ENCODE results near the gene BBS12. TPM values are rescaled to one million over a fixed set of nuclear protein-coding genes. Genes with fewer than 3 reads are reported as not detected.

Gene BBS12
- polyA plus RNA-seq, 1 experiment = 1.9 TPM

- ChIA-PET POLR2A (no interaction called here), CTCF (no interaction called here)
- H3K4me3 ChIP-seq (ENCODE audit: low read depth, low read length) = no peak overlapping the region
- no peak for TF ChIP-seq CTCF (IDR thresholded peaks at IDR 0.05; ENCODE audit: insufficient read depth, low read depth, low read length)
- H3K27me3 ChIP-seq (ENCODE audit: control insufficient read depth, insufficient read depth, low read length) = no peaks in the 10 kb centered on the region
- no peak for DNase-seq (ENCODE audit: low read depth)
- no peaks in the 10 kb centered on the region for H3K36me3 ChIP-seq (ENCODE audit: control insufficient read depth, insufficient read depth, low read length)
These were observed 39.2 kb downstream of the BBS12 start for GRCh38 chr4:122771724-122772123.

- H3K36me3 ChIP-seq (ENCODE audit: control insufficient read depth, insufficient read depth, low read length) = no peaks in the 10 kb centered on the region
- no peak for TF ChIP-seq CTCF (IDR thresholded peaks at IDR 0.05; ENCODE audit: insufficient read depth, low read depth, low read length)
- no peak overlapping the region for H3K4me3 ChIP-seq (ENCODE audit: low read depth, low read length)
- no peaks in the 10 kb centered on the region for H3K27me3 ChIP-seq (ENCODE audit: control insufficient read depth, insufficient read depth, low read length)
- ChIA-PET POLR2A (no interaction called here), CTCF (no interaction called here)
- DNase-seq (ENCODE audit: low read depth) = no peak
These were observed 39.8 kb downstream of the BBS12 start for GRCh38 chr4:122772311-122772710.

GRCh38 chr4:122772986-122773385 lies 40.5 kb downstream of the BBS12 start:
- Histone ChIP-seq H3K36me3 (ENCODE audit: control insufficient read depth, insufficient read depth, low read length) (no peaks in the 10 kb centered on the region), H3K27me3 (ENCODE audit: control insufficient read depth, insufficient read depth, low read length) (no peaks in the 10 kb centered on the region), H3K4me3 (ENCODE audit: low read depth, low read length) (no peak overlapping the region)
- DNase-seq (ENCODE audit: low read depth) = no peak
- TF ChIP-seq CTCF (IDR thresholded peaks at IDR 0.05; ENCODE audit: insufficient read depth, low read depth, low read length) = no peak
- ChIA-PET CTCF (no interaction called here), POLR2A (no interaction called here)

GRCh38 chr4:122775039-122775438 lies 42.5 kb downstream of the BBS12 start:
- no peak for TF ChIP-seq CTCF (IDR thresholded peaks at IDR 0.05; ENCODE audit: insufficient read depth, low read depth, low read length)
- ChIA-PET CTCF (no interaction called here), POLR2A (no interaction called here)
- DNase-seq (ENCODE audit: low read depth) = no peak
- no peaks in the 10 kb centered on the region for H3K27me3 ChIP-seq (ENCODE audit: control insufficient read depth, insufficient read depth, low read length)
- H3K4me3 ChIP-seq (ENCODE audit: low read depth, low read length) = no peak overlapping the region
- no peaks in the 10 kb centered on the region for H3K36me3 ChIP-seq (ENCODE audit: control insufficient read depth, insufficient read depth, low read length)

GRCh38 chr4:122775987-122776836 lies 43.7 kb downstream of the BBS12 start:
- DNase-seq (ENCODE audit: low read depth) = no peak
- H3K36me3 ChIP-seq (ENCODE audit: control insufficient read depth, insufficient read depth, low read length) = no peaks in the 10 kb centered on the region
- no peaks in the 10 kb centered on the region for H3K27me3 ChIP-seq (ENCODE audit: control insufficient read depth, insufficient read depth, low read length)
- no peak for TF ChIP-seq CTCF (IDR thresholded peaks at IDR 0.05; ENCODE audit: insufficient read depth, low read depth, low read length)
- POLR2A ChIA-PET = no interaction called here
- no peak overlapping the region for H3K4me3 ChIP-seq (ENCODE audit: low read depth, low read length)
- CTCF ChIA-PET = interaction anchor here (1.0 to 1.3 kb wide), 2 partner anchors 12 to 22 kb away, joined by 3 to 4 read pairs; no protein-coding TSS in a partner anchor
